Measurements from ENCODE around the gene ALOX5AP. TPM values are rescaled to one million over a fixed set of nuclear protein-coding genes. Genes with fewer than 3 reads are reported as not detected.

The ALOX5AP gene
- total RNA-seq, 1 experiment from 2014 or later, result not detected

DNA sequence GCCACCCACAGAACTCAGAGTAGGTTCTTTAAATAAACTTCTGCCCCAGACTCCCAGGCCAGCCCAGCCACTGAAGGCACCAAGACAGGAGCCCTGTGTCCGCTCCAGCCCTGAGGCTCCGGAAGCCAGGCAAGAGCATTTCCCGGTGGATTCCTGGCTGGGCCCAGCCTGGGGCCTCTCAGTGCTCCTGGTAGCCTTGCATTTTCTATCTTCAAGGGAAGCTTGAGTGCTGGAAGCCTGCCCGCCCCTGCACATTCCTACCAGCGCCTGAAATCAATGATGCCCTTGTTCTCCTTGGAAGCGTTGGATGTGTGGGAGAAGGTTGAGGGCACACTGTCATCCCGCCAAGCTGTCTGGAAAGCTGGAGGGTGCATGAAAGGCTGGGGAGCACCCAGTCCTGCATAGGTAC is 70.3 kb downstream of the ALOX5AP start:
- no peak for TF ChIP-seq CTCF (conservative IDR thresholded peaks at IDR 0.05)
- POLR2A ChIA-PET (ENCODE audit: unreplicated experiment), result no interaction called here
- no peaks in the 10 kb centered on the region for H3F3A ChIP-seq (ENCODE audit: insufficient read depth, low read depth)
- no peaks in the 10 kb centered on the region for H3K4me1 ChIP-seq (replicated peaks; ENCODE audit: insufficient read depth)
- no peaks in the 10 kb centered on the region for H3K36me3 ChIP-seq (ENCODE audit: low read depth)
- H2AFZ ChIP-seq, result no peak overlapping the region
- intact Hi-C loops (cut with micrococcal nuclease; ENCODE audit: unreplicated experiment), result loop anchor here (10.0 kb wide), 1 partner anchor 341 kb away; the partner anchor contains the start of gene HMGB1
- H3K9me2 ChIP-seq (ENCODE audit: insufficient read depth), result no peaks in the 10 kb centered on the region
- DNase-seq, result no peak
- H3K4me3 ChIP-seq, result no peak overlapping the region
- H3K9me3 ChIP-seq (ENCODE audit: insufficient read depth, low read depth), result no peaks in the 10 kb centered on the region
- no peaks in the 10 kb centered on the region for H3K79me2 ChIP-seq (ENCODE audit: low read depth)
- CTCF ChIA-PET, result interaction anchor here (0.6 kb wide), 1 partner anchor 67 kb away, joined by 6 read pairs; no protein-coding TSS in a partner anchor
- no peaks in the 10 kb centered on the region for H3K27me3 ChIP-seq (ENCODE audit: insufficient read depth, low read depth)
- H3K4me2 ChIP-seq, result no peak overlapping the region
- no peak overlapping the region for H3K27ac ChIP-seq
- no peaks in the 10 kb centered on the region for H4K20me1 ChIP-seq (ENCODE audit: insufficient read depth)
- BruUV-seq (replicated peaks), result no TSS peak

DNA sequence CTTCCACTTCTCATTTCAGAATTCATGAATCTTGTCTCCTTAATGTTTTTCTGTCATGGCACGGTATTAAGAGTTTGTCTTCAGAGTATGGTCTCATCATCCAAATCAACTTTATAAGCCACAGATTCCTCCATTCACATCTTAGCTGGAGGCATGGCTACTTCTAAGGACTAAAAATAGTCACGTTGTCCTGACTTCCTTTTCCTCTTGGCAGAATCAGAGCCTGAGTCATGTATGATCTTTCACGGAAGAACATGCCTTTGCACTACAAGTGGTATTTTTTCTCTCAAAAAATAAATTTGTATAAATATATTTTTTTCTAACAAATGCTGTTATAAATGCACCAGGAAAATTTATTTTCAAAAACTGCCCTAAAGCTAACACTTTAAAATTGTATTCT is 71.4 kb downstream of the ALOX5AP start:
- H3K4me3 ChIP-seq, result no peak overlapping the region
- H3K4me1 ChIP-seq (replicated peaks; ENCODE audit: insufficient read depth), result no peaks in the 10 kb centered on the region
- no peak overlapping the region for H3K4me2 ChIP-seq
- no peaks in the 10 kb centered on the region for H3K27me3 ChIP-seq (ENCODE audit: insufficient read depth, low read depth)
- no peaks in the 10 kb centered on the region for H3K79me2 ChIP-seq (ENCODE audit: low read depth)
- ChIA-PET CTCF (no interaction called here), POLR2A (ENCODE audit: unreplicated experiment) (no interaction called here)
- intact Hi-C loops (cut with micrococcal nuclease; ENCODE audit: unreplicated experiment), result loop anchor here (10.0 kb wide), 1 partner anchor 342 kb away; the partner anchor contains the start of gene HMGB1
- no peaks in the 10 kb centered on the region for H3F3A ChIP-seq (ENCODE audit: insufficient read depth, low read depth)
- DNase-seq, result no peak
- H3K9me2 ChIP-seq (ENCODE audit: insufficient read depth), result no peaks in the 10 kb centered on the region
- no peaks in the 10 kb centered on the region for H3K9me3 ChIP-seq (ENCODE audit: insufficient read depth, low read depth)
- H4K20me1 ChIP-seq (ENCODE audit: insufficient read depth), result no peaks in the 10 kb centered on the region
- no peak for TF ChIP-seq CTCF (conservative IDR thresholded peaks at IDR 0.05)
- TF ChIP-seq EZH2 (IDR thresholded peaks at IDR 0.05; ENCODE audit: low read depth), result no peak
- H3K36me3 ChIP-seq (ENCODE audit: low read depth), result no peaks in the 10 kb centered on the region
- BruUV-seq (replicated peaks), result no TSS peak
- H2AFZ ChIP-seq, result no peak overlapping the region
- no peak overlapping the region for H3K27ac ChIP-seq

GRCh38 chr13:30807392-30807791 is 72.0 kb downstream of the ALOX5AP start:
- BruUV-seq (replicated peaks), result no TSS peak

More at GRCh38 chr13:30807392-30807791, 72.0 kb downstream of the ALOX5AP start:
- no peak overlapping the region for H3K27ac ChIP-seq
- intact Hi-C loops (cut with micrococcal nuclease; ENCODE audit: unreplicated experiment), result loop anchor here (10.0 kb wide), 1 partner anchor 343 kb away; the partner anchor contains the start of gene HMGB1
- H3K9me2 ChIP-seq (ENCODE audit: insufficient read depth), result no peaks in the 10 kb centered on the region
- no peaks in the 10 kb centered on the region for H3K27me3 ChIP-seq (ENCODE audit: insufficient read depth, low read depth)
- no peak for DNase-seq
- TF ChIP-seq EZH2 (IDR thresholded peaks at IDR 0.05; ENCODE audit: low read depth) (no peak), CTCF (conservative IDR thresholded peaks at IDR 0.05) (no peak)
- H3K36me3 ChIP-seq (ENCODE audit: low read depth), result no peaks in the 10 kb centered on the region
- no peaks in the 10 kb centered on the region for H4K20me1 ChIP-seq (ENCODE audit: insufficient read depth)
- H3K4me3 ChIP-seq, result no peak overlapping the region
- ChIA-PET CTCF (interaction anchor here (0.6 kb wide), 1 partner anchor 1012 kb away, joined by 4 read pairs; no protein-coding TSS in a partner anchor), POLR2A (ENCODE audit: unreplicated experiment) (interaction anchor here (0.6 kb wide), 1 partner anchor 179 kb away, joined by 3 read pairs; no protein-coding TSS in a partner anchor)
- H3F3A ChIP-seq (ENCODE audit: insufficient read depth, low read depth), result no peaks in the 10 kb centered on the region
- no peak overlapping the region for H3K4me2 ChIP-seq
- H3K9me3 ChIP-seq (ENCODE audit: insufficient read depth, low read depth), result no peaks in the 10 kb centered on the region
- no peak overlapping the region for H2AFZ ChIP-seq
- H3K4me1 ChIP-seq (replicated peaks; ENCODE audit: insufficient read depth), result no peaks in the 10 kb centered on the region
- H3K79me2 ChIP-seq (ENCODE audit: low read depth), result no peaks in the 10 kb centered on the region
